H7 (cell line): ENCODE data around the gene CENPH. TPM values are rescaled to one million over a fixed set of nuclear protein-coding genes. Genes with fewer than 3 reads are reported as not detected.
"Not testable (repeated sequence)": the region's sequence is repeated elsewhere in the genome, so short reads cannot be mapped to it uniquely, and the experiment has no call there.

Experiments used
- DNase-seq: peaks from one replicate; pipeline ENCODE4 v3.0.0; 2012
- H3K27me3 ChIP-seq: 2 replicates; pipeline ENCODE4 v1.6.0; 2011; ENCODE audit warnings: mild to moderate bottlenecking, low read length; ENCODE audit not compliant: control insufficient read depth, insufficient read depth
- H3K36me3 ChIP-seq: replicated peaks from 2 replicates; pipeline ENCODE4 v1.5.1; 2011; ENCODE audit warnings: low read length; ENCODE audit not compliant: control insufficient read depth, insufficient read depth
- H3K4me3 ChIP-seq: 2 replicates; pipeline ENCODE4 v1.5.1; 2011; ENCODE audit warnings: low read depth, mild to moderate bottlenecking, control low read depth, low read length, moderate library complexity; ENCODE audit not compliant: insufficient read depth
- total RNA-seq: library from RNA; depleted of rRNA; stranded (reverse); fragments of >200 nt; shearing (Covaris generic); gene quantifications from 2 replicates; pipeline ENCODE4 v1.2.3, GENCODE V29; 2014

CENPH gene
- total RNA-seq, 1 experiment from 2014 or later, result 101 TPM

- no peaks in the 10 kb centered on the region for H3K27me3 ChIP-seq
- peaks cover 61% of the 10 kb centered on the region for H3K36me3 ChIP-seq
- no peak overlapping the region for H3K4me3 ChIP-seq
- no peak for DNase-seq
These were observed 18.4 kb upstream of the CENPH start for GRCh38 chr5:69170969-69171368.

- not testable (repeated sequence) for H3K27me3 ChIP-seq, DNase-seq, H3K4me3 ChIP-seq, H3K36me3 ChIP-seq
These were observed 7.6 kb upstream of the CENPH start for GRCh38 chr5:69181659-69182293.

- Histone ChIP-seq H3K27me3 (no peaks in the 10 kb centered on the region), H3K4me3 (no peak overlapping the region), H3K36me3 (no peaks in the 10 kb centered on the region)
- peak; percentile 40 for DNase-seq
These were observed 4.8 kb upstream of the CENPH start for GRCh38 chr5:69184621-69185020.

GRCh38 chr5:69187342-69187741 lies 2.0 kb upstream of the CENPH start:
- H3K36me3 ChIP-seq, result peaks cover 3% of the 10 kb centered on the region
- no peak for DNase-seq
- H3K4me3 ChIP-seq, result no peak overlapping the region
- no peaks in the 10 kb centered on the region for H3K27me3 ChIP-seq

GRCh38 chr5:69188811-69189161 lies 597 bp upstream of the CENPH start:
- H3K36me3 ChIP-seq, result peaks cover 9% of the 10 kb centered on the region
- DNase-seq, result no peak

GRCh38 chr5:69202497-69202896 lies 13.1 kb downstream of the CENPH start:
- H3K27me3 ChIP-seq, result no peaks in the 10 kb centered on the region
- peaks cover 27% of the 10 kb centered on the region for H3K36me3 ChIP-seq
- no peak overlapping the region for H3K4me3 ChIP-seq
- no peak for DNase-seq

More at GRCh38 chr5:69188811-69189161, 597 bp upstream of the CENPH start:
- H3K4me3 ChIP-seq, result peak overlapping the region; percentile 93
- no peaks in the 10 kb centered on the region for H3K27me3 ChIP-seq

GRCh38 chr5:69206528-69207190 lies 17.3 kb downstream of the CENPH start:
- Histone ChIP-seq H3K36me3 (peaks cover 16% of the 10 kb centered on the region), H3K4me3 (no peak overlapping the region), H3K27me3 (no peaks in the 10 kb centered on the region)
- DNase-seq, result no peak

- Histone ChIP-seq H3K4me3 (no peak overlapping the region), H3K36me3 (peaks cover 12% of the 10 kb centered on the region), H3K27me3 (no peaks in the 10 kb centered on the region)
- DNase-seq, result no peak
These were observed 20.2 kb downstream of the CENPH start for GRCh38 chr5:69209602-69210001.

- Histone ChIP-seq H3K36me3 (peaks cover 10% of the 10 kb centered on the region), H3K27me3 (no peaks in the 10 kb centered on the region), H3K4me3 (no peak overlapping the region)
- DNase-seq, result no peak
These were observed 21.8 kb downstream of the CENPH start for GRCh38 chr5:69211200-69211599.

- no peak overlapping the region for H3K4me3 ChIP-seq
- H3K27me3 ChIP-seq, result no peaks in the 10 kb centered on the region
- peaks cover 9% of the 10 kb centered on the region for H3K36me3 ChIP-seq
- DNase-seq, result no peak
These were observed 22.6 kb downstream of the CENPH start for GRCh38 chr5:69212022-69212421.

GRCh38 chr5:69213513-69214215 lies 24.3 kb downstream of the CENPH start:
- Histone ChIP-seq H3K4me3 (no peak overlapping the region), H3K36me3 (peaks cover 5% of the 10 kb centered on the region), H3K27me3 (no peaks in the 10 kb centered on the region)
- DNase-seq, result no peak

GRCh38 chr5:69217151-69217511 lies 27.7 kb downstream of the CENPH start:
- no peaks in the 10 kb centered on the region; the same call in 1 of the 2 replicates for H3K36me3 ChIP-seq
- H3K4me3 ChIP-seq, result no peak overlapping the region
- DNase-seq, result no peak
- H3K27me3 ChIP-seq, result no peaks in the 10 kb centered on the region

- Histone ChIP-seq H3K36me3 (no peaks in the 10 kb centered on the region; the same call in 1 of the 2 replicates), H3K27me3 (no peaks in the 10 kb centered on the region), H3K4me3 (peak overlapping the region; percentile 100)
- peak; percentile 97 for DNase-seq
These were observed 28.5 kb downstream of the CENPH start for GRCh38 chr5:69217548-69218526.

GRCh38 chr5:69219939-69220338 lies 30.6 kb downstream of the CENPH start:
- no peaks in the 10 kb centered on the region for H3K36me3 ChIP-seq
- no peak for DNase-seq
- H3K27me3 ChIP-seq, result no peaks in the 10 kb centered on the region
- no peak overlapping the region for H3K4me3 ChIP-seq
